Superior temporal gyrus (tissue), 1 donor: ENCODE measurements around the gene ERVW-1.
"Not testable (repeated sequence)": the region's sequence is repeated elsewhere in the genome, so short reads cannot be mapped to it uniquely, and the experiment has no call there.

Experiments used
- DNase-seq: peaks from one replicate; pipeline ENCODE4 v3.0.0-alpha.2; 2016; ENCODE audit errors: extremely low spot score

ERVW-1 gene

GRCh38 chr7:92473989-92474388 is 3.8 kb downstream of the ERVW-1 start:
- not testable (repeated sequence) for DNase-seq

- DNase-seq: not testable (repeated sequence)
These were observed 9.2 kb downstream of the ERVW-1 start for GRCh38 chr7:92468589-92468988.

GRCh38 chr7:92466682-92467081 is 11.1 kb downstream of the ERVW-1 start:
- DNase-seq: no peak

GRCh38 chr7:92464515-92464914 is 13.2 kb downstream of the ERVW-1 start:
- no peak for DNase-seq

GRCh38 chr7:92462560-92462959 is 15.2 kb downstream of the ERVW-1 start:
- DNase-seq: no peak

- DNase-seq: peak; percentile 53
These were observed 16.4 kb downstream of the ERVW-1 start for GRCh38 chr7:92461027-92462003.

GRCh38 chr7:92460510-92460909 is 17.2 kb downstream of the ERVW-1 start:
- no peak for DNase-seq

GRCh38 chr7:92460109-92460508 is 17.6 kb downstream of the ERVW-1 start:
- no peak for DNase-seq

- no peak for DNase-seq
These were observed 21.5 kb downstream of the ERVW-1 start for GRCh38 chr7:92456236-92456635.

GRCh38 chr7:92451645-92452044 is 26.1 kb downstream of the ERVW-1 start:
- DNase-seq: no peak

- peak; percentile 83 for DNase-seq
These were observed 29.5 kb downstream of the ERVW-1 start for GRCh38 chr7:92448205-92448747.

- DNase-seq: peak; percentile 96
These were observed 30.2 kb downstream of the ERVW-1 start, which contains the start of gene GATAD1 for GRCh38 chr7:92447345-92448204. Gene GATAD1, plus strand, starts transcription at chr7:92447482. Its CDS starts 248 bp downstream, at chr7:92447730.

GRCh38 chr7:92446869-92447344 is 30.8 kb downstream of the ERVW-1 start:
- DNase-seq: no peak

GRCh38 chr7:92442720-92443119 is 35.0 kb downstream of the ERVW-1 start:
- not testable (repeated sequence) for DNase-seq

- no peak for DNase-seq
These were observed 39.7 kb downstream of the ERVW-1 start for GRCh38 chr7:92437956-92438491.

GRCh38 chr7:92436612-92437445 is 40.9 kb downstream of the ERVW-1 start:
- DNase-seq: no peak

GRCh38 chr7:92435542-92435941 is 42.2 kb downstream of the ERVW-1 start:
- no peak for DNase-seq

GRCh38 chr7:92433019-92433418 is 44.7 kb downstream of the ERVW-1 start:
- DNase-seq: no peak

GRCh38 chr7:92432299-92432946 is 45.3 kb downstream of the ERVW-1 start:
- DNase-seq: no peak

- DNase-seq: no peak
These were observed 50.6 kb downstream of the ERVW-1 start for GRCh38 chr7:92427193-92427592.
